NCI-H187 treated with DMSO at 0.1 percent for 48 hours (cell line): ENCODE results near the gene COL6A2.
"Not testable (repeated sequence)": the region's sequence is repeated elsewhere in the genome, so short reads cannot be mapped to it uniquely, and the experiment has no call there.

Experiments
- DNase-seq: peaks from one replicate; lab custom pipeline; 2025; lab: John Stamatoyannopoulos, UW

The COL6A2 gene

DNA sequence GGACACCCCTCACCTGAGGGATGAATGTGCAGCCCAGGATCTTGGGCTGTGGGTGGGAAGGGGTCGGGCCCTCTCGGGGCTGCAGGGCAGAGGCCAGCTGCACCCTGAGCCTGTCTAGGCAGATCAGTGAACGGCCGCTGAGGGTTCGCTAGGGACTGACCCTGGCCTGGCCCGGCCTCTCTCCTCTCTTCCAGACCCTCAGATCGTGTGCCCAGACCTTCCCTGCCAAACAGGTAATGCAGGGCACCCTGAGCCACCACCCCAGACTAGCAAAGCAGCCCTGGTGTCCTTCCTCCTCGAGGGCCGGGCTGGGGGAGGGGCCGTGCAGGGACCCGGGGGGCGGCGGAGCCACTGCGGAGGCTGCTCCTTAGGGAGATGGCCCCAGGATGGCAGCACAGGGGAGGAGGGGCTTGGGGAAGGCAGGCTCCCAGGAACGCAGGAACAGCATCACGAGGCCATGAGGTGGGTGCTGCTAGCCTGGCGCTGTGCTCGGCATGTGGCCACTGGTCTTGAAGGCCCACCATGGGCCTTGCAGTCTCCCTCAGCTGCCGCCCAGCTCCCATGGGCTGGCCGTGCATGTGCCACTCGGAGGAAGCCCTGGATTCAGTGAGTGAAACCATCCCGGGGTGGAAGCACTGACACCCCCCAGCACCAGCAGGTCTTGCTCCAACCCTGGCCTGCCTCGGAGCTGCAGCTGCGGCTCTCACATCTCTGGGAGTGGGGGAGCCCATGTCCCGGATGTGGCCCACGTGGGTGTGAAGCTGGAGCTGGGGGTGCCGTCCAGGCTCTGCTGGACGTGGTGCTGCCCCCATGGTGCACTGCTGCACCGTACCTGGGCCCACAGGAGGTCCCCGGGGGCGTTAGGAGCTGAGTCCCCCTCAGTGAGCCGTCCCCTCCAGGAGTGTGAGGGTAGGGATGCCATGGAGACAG lies 28.7 kb downstream of the COL6A2 start:
- DNase-seq = no peak

DNA sequence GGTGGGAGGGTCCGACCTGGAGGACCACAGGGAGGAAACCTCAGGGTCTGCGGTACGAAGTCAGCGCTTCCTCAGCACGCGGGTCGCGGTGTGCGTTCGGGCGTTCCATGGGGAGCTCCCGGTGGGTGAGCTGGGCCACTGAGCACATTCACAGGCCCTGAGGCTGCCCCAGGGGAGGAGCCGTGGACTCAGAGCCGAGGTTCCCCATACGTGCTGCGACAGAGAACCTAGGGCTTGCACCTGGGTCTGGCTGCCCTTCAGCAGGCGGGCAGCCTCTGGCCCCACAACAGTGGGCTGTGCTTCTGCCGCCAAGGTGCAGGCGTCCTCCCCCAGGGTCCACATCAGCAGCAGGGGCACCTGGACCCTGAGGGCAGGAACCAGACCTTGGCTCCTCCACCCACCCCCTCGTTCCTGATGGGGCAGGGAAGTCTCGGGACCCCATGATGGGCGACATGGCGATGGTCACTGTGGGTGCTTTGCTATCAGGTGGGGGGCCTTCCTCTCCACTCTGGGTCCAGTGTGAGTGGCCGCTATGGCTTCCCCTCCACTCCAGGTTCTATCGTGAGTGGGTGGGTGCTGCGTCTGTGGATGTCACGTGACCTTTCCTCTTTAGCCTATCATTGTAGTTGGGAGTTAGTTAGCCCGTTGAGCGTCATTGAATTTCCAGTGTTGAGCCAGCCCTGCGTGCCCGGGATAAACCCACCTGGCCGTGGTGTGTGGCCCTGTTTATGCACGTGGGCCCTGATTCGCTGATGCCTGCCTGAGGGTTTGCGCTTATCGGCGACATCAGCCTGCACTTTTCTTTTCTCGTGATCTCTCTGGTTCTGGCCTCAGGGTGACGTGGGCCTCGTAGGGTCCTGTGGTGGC lies 29.6 kb downstream of the COL6A2 start:
- no peak for DNase-seq

DNA sequence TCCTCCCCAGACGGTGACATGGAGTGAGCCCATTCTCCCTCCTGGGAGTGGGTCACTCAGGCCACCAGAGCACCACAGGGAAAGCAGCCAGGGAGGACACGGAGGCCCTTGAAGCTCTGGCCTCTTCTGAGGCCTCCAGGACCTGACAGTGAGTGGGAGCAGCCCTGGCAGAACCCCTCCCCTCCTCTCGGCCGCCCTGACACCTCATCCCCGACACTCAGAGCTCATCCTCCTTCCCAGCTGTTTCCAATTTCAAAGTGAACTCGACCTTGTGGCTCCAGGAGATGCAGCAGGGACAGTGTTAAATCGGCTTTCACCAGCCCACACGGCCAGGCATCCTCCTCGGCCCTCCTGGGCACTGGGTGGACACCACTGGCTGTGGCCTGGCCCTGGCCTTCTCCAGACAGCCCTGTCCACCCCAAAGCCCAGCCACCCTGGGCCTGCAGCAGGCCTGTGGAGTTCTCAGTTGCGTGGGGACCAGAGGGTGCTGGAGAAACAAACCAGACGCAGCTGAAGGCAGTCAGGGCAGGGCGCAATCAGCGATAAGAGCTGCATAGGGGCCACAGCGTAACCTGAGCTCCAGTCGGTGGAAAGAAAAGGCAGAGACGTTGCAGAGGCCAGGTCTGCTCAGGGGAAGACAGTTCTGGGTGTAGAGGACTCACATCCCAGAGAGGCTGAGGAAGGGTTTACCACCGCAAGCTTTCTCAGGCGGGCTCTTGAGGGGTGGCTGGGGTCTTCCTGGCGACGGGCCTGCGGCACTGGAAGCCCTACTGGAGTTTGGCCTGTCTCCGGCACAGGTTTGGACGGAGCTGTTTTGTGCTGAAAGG lies 30.4 kb downstream of the COL6A2 start:
- DNase-seq = no peak

DNA sequence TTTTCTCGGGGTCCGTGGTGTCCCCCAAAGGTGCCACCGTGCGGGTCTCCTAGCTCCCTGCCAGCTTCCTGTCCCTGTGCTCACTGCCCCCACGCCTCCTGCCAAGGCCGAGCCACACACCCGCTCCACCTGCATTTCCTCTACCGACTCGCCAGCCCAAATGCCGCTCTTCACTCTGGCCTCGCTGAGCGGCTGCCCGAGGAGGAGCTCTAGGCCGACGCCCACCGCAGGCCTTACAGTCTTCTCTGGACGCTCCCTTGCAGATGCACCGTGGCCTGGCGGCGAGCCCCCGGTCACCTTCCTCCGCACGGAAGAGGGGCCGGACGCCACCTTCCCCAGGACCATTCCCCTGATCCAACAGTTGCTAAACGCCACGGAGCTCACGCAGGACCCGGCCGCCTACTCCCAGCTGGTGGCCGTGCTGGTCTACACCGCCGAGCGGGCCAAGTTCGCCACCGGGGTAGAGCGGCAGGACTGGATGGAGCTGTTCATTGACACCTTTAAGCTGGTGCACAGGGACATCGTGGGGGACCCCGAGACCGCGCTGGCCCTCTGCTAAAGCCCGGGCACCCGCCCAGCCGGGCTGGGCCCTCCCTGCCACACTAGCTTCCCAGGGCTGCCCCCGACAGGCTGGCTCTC lies 31.1 kb downstream of the COL6A2 start:
- no peak for DNase-seq

DNA sequence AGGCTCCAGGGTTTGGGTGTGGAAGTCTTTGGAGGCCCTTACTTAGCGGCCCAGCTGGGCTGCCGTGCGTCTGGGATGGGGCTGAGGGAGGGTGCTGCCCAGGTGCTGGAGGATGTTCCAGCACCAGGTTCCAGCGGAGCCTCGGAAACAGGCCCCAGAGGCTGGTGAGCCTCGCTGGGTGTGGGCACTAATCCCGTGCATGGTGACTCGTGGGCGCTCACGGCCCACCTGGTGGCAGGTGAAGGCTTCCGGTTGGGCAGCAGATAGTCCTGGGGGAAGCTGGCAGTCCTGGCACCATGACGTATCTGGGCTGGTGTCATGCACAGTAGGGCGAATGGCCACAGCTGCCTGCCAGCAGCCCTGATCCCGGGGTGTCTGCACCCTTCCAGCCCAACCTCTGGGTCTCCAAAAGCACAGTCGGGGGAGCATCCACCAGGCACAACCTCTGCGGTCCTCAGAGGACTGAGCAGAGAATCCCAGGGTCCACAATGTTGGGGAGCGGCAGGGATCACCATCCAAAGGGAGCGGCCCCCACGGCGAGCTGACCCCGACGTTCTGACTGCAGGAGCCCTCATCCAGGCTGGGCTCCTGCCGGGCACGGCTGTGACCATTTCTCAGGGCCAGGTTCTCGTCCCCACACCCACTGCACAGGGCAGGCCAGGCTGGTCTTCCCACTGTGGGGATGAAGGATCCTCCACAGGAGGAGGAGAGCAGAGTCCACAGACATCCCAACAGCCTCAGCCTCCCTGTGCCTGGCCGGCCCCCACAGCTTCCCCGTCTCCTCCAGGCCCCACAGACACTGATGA lies 32.1 kb downstream of the COL6A2 start:
- no peak for DNase-seq

DNA sequence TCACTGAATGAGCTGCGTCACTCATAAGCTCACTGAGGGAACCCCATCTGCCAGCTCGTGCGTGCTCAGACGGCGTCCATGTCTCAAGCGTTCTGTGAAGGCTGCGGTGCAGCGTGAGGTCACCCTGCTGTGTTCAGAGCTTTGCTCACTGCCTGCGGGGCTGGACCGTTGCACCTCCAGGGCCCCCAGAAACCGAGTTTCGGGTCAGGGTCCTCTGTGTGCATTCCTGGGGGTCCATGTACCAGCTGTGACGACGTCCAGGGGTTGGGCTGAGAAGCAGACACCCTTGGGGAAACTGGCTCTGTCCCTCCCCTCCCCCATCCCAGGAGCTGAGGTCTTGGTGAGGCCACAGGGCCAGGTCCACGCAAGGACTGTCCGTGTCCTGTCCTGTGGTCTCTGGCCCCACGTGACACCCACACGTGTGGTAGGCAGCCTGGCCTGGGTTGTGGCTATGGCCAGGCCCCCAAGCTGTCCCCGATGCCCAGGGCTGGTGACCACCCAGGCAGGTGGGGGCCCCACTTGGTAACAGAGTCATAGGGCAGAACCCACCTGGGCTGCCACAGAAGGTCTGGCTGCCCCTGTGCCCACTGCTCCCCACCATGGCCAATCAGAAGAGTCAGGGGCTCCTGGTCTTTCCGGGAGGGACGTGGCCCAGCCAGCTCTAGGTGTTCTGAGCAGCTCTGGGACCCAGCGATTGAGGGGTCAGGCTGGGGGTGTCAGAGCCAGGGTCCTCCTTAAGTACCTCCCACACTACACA lies 33.1 kb downstream of the COL6A2 start:
- no peak for DNase-seq

DNA sequence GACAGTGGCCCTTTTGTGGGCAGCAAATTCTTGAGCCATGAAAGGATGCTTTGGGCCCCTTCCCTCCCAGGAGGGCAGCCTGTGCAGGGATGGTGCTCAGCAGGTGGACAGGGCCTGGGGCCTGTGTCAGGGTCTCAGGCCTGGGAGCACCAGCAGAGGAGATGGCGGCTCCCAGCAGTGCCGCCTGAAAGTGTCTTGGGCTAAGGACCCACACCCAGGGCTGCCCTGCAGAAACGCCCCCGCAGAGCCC lies 33.6 kb downstream of the COL6A2 start:
- DNase-seq = no peak

DNA sequence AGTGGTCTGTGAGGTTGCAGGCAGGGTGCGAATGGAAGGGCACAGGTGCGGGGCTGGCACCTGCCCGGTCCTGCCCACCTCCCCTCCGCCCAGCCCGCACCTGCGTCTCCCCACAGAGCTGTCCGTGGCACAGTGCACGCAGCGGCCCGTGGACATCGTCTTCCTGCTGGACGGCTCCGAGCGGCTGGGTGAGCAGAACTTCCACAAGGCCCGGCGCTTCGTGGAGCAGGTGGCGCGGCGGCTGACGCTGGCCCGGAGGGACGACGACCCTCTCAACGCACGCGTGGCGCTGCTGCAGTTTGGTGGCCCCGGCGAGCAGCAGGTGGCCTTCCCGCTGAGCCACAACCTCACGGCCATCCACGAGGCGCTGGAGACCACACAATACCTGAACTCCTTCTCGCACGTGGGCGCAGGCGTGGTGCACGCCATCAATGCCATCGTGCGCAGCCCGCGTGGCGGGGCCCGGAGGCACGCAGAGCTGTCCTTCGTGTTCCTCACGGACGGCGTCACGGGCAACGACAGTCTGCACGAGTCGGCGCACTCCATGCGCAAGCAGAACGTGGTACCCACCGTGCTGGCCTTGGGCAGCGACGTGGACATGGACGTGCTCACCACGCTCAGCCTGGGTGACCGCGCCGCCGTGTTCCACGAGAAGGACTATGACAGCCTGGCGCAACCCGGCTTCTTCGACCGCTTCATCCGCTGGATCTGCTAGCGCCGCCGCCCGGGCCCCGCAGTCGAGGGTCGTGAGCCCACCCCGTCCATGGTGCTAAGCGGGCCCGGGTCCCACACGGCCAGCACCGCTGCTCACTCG lies 34.1 kb downstream of the COL6A2 start:
- no peak for DNase-seq

DNA sequence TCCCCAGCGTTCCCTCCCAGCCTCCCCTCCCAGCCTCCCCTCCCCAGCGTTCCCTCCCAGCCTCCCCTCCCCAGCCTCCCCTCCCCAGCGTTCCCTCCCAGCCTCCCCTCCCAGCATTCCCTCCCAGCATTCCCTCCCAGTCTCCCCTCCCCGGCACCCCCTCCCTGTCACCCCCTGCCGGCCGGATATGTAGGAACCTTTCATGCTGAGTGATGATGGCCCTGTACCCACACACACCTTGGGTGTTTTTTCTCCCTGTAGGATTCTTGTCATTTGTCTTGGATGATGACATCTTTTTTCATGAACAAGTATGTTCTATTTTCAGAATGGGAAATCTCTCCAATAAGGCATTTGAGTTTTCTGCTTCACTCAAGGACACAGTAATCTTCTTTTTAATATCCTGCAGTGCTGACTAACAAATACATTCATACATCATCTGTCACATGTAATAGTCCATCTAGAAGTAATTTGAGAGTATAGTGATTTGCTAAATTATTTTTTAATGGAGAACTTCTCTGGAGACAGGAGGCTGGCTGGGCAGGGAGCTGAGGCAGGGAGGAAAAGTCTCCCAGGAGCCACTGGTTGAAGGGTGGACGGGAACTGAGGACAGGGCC lies 38.0 kb downstream of the COL6A2 start:
- no peak for DNase-seq

DNA sequence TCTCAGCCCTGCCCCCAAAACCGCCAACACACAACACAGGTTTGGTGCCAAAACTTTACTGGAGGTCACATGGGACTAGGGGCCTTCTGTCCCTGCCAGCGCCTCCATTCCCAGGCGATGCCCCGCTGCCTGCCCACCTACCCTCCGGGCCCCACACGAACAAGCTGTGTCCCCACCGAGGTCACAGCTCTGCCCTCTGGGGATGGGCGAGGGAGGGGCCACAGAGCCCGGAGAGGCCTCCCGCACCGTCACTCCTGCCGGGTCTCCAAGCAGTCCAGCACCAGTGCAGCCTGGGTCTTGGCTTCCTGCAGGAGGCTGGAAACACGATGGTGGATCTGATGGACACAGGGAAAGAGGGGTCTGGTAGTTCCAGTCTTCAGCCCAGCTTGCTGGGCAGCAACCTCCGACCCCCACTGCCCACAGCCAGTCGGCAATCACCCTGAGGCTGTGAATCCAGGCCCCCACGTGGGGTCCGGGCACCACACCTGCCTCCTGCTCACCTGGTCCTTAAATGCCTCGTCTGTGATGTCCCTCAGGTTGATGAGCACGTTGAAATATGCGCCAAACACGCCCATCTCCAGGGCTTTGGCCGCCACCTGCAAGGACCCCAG lies 38.9 kb downstream of the COL6A2 start:
- DNase-seq = no peak

DNA sequence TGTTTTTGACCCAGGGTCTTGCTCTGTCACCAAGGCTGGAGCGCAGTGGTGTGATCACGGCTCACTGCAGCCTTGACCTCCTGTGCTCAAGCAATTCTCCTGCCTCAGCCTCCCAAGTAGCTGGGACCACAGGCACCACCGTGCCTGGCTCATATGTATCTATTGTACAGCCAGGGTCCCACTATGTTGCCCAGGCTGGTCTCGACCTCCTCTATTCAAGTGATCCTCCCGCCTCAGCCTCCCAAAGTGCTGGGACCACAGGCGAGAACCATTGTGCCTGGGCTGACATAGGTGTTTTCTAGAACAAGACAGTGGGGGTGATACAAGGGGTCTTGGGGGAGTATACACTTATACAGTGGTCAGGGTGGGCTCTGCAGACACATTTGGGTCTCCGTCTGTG lies 40.0 kb downstream of the COL6A2 start:
- DNase-seq = no peak

DNA sequence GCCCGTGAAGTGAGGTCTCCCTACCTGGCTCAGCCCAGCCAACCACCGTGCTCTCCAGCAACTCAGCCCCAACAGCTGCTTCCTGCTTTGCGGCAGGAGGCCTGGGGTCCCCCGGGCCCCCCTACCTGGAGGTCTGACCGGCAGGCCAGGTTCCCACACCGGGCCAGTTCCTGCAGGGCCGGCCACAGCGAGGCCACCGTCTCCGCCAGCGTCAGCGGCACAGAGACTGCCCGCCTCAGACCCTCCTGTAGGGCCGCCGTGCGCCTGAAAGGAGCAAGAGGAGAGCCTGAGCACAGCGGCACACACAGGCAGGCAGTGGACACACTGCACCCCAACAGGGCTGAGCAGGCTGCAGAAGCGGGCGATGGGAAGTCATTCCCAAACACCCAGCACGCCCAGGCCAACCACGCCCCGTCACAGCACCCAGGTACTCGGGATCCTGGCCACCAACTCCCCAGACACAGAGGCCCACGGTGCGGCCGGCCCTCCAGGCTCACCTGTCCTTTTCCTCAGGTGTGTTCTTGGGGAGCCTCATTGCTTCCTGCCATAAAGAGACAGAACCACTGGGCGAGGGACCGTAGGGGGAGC lies 40.6 kb downstream of the COL6A2 start:
- DNase-seq = no peak

DNA sequence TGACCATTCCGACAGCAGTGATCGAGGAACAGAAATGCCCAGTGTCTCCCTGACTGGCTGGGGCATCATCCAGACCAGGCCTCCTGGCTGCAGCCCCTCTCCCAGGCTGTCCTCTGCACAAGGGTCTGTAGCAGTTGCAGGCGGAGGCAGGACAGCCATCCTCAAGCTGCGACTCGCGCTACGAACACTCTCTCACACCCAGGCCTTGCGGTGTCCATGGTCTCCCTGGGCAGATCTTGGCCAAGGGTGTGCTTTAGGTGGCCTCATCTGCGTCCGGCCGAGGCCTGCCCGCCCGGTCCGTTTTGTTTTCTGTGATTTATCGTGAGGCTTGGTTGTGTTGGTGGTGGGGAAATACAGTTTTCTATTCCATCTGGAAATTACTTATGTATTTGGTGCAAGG lies 41.8 kb downstream of the COL6A2 start:
- no peak for DNase-seq

DNA sequence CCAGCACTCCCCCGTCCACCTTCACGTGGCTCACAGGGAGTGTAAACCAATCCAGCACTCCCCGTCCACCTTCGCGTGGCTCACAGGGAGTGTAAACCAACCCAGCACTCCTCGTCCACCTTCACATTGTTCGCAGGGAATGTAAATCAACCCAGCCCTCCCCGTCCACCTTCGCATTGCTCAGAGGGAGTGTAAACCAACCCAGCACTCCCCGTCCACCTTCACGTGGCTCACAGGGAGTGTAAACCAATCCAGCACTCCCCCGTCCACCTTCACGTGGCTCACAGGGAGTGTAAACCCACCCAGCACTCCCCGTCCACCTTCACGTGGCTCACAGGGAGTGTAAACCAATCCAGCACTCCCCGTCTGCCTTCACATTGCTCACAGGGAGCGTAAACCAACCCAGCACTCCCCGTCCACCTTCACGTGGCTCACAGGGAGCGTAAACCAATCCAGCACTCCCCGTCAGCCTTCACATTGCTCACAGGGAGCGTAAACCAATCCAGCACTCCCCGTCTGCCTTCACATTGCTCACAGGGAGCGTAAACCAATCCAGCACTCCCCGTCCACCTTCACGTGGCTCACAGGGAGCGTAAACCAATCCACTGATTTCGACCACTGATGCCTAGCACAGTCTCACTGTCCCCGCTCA lies 42.6 kb downstream of the COL6A2 start:
- DNase-seq = not testable (repeated sequence)

DNA sequence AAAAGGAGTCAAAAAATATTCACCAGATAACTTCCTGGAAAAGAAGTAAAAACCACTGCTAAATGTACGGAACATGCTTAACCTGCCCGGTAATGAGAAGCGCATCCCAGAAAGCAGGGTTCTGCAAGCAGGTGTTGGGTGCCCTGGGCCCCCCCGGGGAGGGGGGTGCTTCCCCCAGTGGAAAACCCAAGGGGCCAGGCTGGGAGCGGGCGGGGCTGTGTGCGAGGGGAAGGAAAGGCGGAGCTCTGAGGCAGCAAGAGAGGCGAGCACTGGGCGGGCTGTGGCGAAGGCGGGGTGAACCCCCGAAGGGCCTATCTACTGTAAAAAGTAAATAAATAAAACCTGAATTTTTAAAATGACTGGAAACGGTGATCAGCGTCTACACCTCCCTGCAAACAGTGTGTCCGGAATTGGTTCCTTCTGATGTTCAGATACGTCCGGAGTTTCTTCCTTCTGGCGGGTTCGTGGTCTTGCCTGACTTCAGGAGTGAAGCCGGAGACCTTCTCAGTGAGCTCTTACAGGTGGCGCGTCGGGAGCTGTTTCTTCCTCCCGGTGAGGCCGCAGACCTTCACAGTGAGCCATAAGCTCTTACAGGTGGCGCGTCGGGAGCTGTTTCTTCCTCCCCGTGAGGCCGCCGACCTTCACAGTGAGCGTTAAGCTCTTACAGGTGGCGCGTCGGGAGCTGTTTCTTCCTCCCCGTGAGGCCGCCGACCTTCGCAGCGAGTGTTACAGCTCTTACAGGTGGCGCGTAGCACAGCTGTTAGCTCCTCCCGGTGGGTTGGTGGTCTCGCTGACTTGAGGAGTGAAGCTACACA lies 44.1 kb downstream of the COL6A2 start:
- DNase-seq = no peak

DNA sequence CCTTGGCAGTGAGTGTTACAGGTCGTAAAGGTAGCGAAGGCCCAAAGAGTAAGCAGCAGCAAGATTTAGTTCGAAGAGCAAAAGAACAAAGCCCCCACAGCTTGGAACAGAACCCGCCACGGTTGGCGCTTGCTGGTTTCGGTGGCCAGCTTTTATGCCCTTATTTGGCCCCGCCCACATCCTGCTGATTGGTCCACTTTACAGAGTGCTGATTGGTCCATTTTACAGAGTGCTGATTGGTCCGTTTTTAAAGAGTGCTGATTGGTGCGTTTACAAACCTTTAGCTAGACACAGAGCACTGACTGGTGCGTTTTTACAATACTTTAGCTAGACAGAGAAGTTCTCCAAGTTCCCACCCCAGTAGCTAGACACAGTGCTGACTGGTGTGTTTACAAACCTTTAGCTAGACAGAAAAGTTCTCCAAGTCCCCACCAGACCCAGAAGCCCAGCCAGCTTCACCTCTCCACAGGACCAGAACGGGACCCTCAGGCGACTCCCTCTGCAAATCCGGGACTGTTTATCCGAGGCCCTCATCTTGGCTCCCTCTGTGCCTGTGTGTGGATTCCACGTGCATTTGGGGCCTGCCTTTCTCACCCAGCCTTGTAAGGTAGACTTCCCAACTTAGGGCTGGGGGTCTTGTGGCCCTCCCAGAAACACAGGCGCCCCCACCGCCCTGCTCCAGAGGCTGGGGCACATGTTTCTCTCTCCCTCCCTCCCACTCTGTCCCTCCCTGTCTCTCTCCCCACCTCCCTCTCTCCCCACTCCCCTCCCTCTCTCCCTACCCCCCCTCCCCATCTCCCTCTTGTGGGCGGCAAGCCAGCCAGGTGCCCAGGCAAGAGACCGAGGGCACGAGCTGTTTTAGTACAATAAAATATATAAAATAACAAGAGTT lies 44.9 kb downstream of the COL6A2 start:
- no peak for DNase-seq
